ENCODE results near the gene CTIF. TPM values are rescaled to one million over a fixed set of nuclear protein-coding genes. Genes with fewer than 3 reads are reported as not detected.

CTIF gene
- total and polyA plus RNA-seq, 12 donors: 44.5 to 74.1 (median 58.9) TPM

DNA sequence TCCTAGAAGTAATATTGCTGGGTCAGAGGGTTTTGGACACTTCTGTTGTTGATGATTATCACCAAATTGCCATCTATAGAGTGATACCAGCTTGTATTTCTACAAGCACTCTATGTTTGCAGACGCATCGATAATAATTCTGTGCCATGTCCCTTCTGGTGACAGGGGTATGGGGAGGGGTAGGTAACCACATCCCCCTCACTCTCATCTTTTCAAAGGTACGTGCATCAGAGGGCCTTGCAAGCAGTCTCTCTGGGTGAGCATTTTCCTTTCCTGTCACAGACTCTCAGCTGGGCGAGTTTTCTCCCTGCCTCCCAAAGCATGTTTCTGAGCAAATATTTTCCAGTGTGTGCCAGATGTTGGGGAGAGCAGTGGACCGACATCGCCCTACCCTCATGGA, 314.0 kb downstream of the CTIF start:
- Histone ChIP-seq H3K36me3 (peaks cover 0 to 12% (median 0%) of the 10 kb centered on the region in 9 donors), H3K27ac (peak overlapping the region in 2 of 10 donors; percentile 79 to 92), H3K27me3 (no peaks in the 10 kb centered on the region), H3K4me3 (no peak overlapping the region), H3K9me3 (no peaks in the 10 kb centered on the region), H3K4me1 (peaks cover 29 to 64% (median 61%) of the 10 kb centered on the region in 9 donors)
- WGBS, 2 donors: 86 to 93% methylated on average over 6 of the region's 6 CpGs
- TF ChIP-seq, protein P1, sequence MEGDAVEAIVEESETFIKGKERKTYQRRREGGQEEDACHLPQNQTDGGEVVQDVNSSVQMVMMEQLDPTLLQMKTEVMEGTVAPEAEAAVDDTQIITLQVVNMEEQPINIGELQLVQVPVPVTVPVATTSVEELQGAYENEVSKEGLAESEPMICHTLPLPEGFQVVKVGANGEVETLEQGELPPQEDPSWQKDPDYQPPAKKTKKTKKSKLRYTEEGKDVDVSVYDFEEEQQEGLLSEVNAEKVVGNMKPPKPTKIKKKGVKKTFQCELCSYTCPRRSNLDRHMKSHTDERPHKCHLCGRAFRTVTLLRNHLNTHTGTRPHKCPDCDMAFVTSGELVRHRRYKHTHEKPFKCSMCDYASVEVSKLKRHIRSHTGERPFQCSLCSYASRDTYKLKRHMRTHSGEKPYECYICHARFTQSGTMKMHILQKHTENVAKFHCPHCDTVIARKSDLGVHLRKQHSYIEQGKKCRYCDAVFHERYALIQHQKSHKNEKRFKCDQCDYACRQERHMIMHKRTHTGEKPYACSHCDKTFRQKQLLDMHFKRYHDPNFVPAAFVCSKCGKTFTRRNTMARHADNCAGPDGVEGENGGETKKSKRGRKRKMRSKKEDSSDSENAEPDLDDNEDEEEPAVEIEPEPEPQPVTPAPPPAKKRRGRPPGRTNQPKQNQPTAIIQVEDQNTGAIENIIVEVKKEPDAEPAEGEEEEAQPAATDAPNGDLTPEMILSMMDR (IDR thresholded peaks at IDR 0.05): no peak
- ATAC-seq (no peak), DNase-seq (no peak)
- intact Hi-C loops (cut with DNase I): loop anchor here in 2 of 10 donors (5.0 kb wide), 2 partner anchors 65 to 70 kb away; no protein-coding TSS in a partner anchor

DNA sequence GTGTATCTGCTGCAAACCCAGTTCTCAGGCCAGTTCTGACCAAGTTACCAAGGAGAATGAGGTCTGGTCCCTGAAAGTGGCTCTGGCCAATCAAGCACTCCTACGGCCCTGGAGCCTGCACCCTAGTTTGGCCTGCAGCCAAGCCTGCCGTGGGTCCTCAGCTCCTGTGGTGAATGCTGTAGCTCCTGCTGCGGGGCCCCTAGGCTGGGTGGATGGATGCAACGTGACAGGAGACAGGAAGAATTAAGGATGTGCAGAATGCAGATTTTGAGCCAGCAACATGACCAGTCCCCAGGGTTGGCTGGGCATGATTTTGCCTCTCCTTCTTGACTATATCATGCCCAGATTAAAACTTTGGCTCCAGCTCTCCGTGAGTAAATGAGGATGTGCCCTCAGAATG, 314.8 kb downstream of the CTIF start:
- Histone ChIP-seq H3K4me1 (peaks cover 22 to 62% (median 53%) of the 10 kb centered on the region in 9 donors), H3K4me3 (no peak overlapping the region), H3K9me3 (no peaks in the 10 kb centered on the region), H3K27me3 (no peaks in the 10 kb centered on the region), H3K36me3 (peaks cover 0 to 12% (median 0%) of the 10 kb centered on the region in 9 donors), H3K27ac (no peak overlapping the region)
- intact Hi-C loops (cut with DNase I): loop anchor here in 2 of 10 donors (5.0 kb wide), 2 partner anchors 66 to 69 kb away; no protein-coding TSS in a partner anchor
- DNase-seq (no peak), ATAC-seq (no peak)
- 44 to 67% methylated on average over 5 of the region's 5 CpGs for WGBS, 2 donors
- TF ChIP-seq, protein P1 (IDR thresholded peaks at IDR 0.05): no peak

DNA sequence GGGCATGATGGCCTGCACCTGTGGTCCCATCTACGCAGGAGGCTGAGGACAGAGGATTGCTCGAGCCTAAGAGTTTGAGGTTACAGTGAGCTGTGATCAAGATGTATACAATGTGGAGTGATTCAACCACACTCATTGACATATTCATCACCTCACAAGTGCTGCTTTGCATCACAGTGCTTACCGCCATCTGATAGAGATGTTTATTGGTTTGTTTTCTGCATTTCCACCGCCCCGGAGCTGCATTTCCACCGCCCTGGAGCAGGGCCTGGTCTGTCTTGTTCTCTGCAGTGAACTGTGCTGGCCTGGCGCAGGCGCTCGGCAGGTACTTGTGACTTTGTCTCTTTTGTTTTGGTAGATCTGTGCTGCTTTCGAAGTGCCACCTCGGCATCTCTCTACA, 315.9 kb downstream of the CTIF start:
- WGBS, 2 donors: 81 to 90% methylated on average over 11 of the region's 11 CpGs
- peaks cover 0 to 19% (median 0%) of the 10 kb centered on the region in 9 donors for H3K36me3 ChIP-seq
- DNase-seq: no peak
- TF ChIP-seq, protein P1 (IDR thresholded peaks at IDR 0.05): no peak
- no peak overlapping the region for H3K4me3 ChIP-seq
- H3K4me1 ChIP-seq: peaks cover 22 to 59% (median 46%) of the 10 kb centered on the region in 9 donors
- H3K27ac ChIP-seq: peak overlapping the region in 1 of 10 donors; percentile 41
- no peaks in the 10 kb centered on the region for H3K9me3 ChIP-seq
- ATAC-seq: no peak
- intact Hi-C loops (cut with DNase I): loop anchor here in 2 of 10 donors (5.0 kb wide), 2 partner anchors 67 to 68 kb away; no protein-coding TSS in a partner anchor
- no peaks in the 10 kb centered on the region for H3K27me3 ChIP-seq

DNA sequence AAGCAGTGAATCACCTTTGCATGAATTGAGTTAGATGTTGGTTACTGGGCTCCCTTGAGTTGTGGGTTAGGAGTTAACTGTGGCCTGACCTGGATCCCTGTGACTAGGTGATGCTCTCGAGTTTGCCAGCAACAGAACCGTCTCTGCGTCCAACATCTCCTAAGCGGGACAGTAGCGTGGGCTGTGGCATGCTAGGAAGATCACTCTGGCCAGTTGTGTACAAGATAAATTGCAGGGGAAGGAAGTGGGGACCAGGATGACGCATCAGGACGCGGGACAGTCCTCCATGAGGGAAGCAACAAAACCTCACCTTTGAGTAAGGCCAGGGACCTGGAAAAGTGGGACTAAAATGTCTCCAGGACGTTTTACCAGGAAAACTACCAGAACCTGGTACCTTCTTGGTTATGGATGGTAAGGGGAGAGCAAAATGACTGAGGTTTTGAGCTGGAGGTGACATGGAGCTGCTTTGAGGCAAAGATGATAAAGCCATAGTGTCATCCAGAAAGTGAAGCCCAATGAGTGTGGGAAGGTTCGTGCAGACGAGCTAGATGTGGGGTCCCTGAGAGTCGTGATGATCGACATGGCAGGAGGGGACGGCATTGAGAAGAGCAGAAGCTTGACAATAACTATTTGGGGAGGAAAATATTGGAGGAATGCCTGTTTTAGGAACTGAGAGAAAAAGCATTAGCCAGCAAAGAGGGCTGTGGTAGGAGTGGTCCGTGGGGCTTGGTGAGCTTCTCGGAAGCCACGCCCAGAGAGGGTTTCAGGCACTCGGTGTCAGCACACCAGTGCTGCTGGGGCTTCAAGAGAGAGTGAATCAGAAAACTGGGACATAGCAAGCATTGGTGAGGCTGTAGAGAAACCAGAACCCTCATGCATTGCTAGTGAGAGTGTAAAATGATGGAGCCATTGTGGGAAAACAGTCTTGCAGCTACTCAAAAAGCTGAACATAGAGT, 316.9 kb downstream of the CTIF start:
- 80 to 85% methylated on average over 18 of the region's 18 CpGs for WGBS, 2 donors
- H3K9me3 ChIP-seq: no peaks in the 10 kb centered on the region
- ATAC-seq: peak in 1 of 8 donors; percentile 30
- no peaks in the 10 kb centered on the region for H3K27me3 ChIP-seq
- H3K27ac ChIP-seq: peak overlapping the region in 1 of 10 donors; percentile 41
- peaks cover 0 to 28% (median 0%) of the 10 kb centered on the region in 9 donors for H3K36me3 ChIP-seq
- H3K4me1 ChIP-seq: peaks cover 13 to 56% (median 37%) of the 10 kb centered on the region in 9 donors
- intact Hi-C loops (cut with DNase I): no loop called here
- DNase-seq: no peak
- H3K4me3 ChIP-seq: no peak overlapping the region
- TF ChIP-seq, protein P1 (IDR thresholded peaks at IDR 0.05): no peak

All from heart right ventricle (tissue), 16 donors.